GM21723 (cell line): ENCODE measurements around the gene TBCEL.

Source experiments
- ATAC-seq: cut with Tn5 transposase; IDR thresholded peaks from one replicate; pipeline ENCODE4 v1.9.1; 2021; ENCODE audit warnings: mild to moderate bottlenecking, moderate library complexity; ENCODE audit not compliant: unreplicated experiment

TBCEL gene

GRCh38 chr11:121134741-121135312, 110.9 kb downstream of the TBCEL start:
- ATAC-seq = no peak

GRCh38 chr11:121137005-121137404, 113.1 kb downstream of the TBCEL start:
- no peak for ATAC-seq

- no peak for ATAC-seq
These were observed 114.4 kb downstream of the TBCEL start for GRCh38 chr11:121138259-121138658.

GRCh38 chr11:121140369-121140768, 116.5 kb downstream of the TBCEL start:
- no peak for ATAC-seq
